IMR-90 (cell line): ENCODE measurements around the gene ENTPD3. TPM values are rescaled to one million over a fixed set of nuclear protein-coding genes. Genes with fewer than 3 reads are reported as not detected.

Experiments
- ATAC-seq: fragments of 200-7000 bp; cut with Tn5 transposase; 2 replicates; pipeline ENCODE4 v1.9.1; 2020; ENCODE audit warnings: low read depth, mild to moderate bottlenecking, moderate library complexity
- BruUV-seq: library from RNA; stranded (reverse); fragments of 400-500 nt; replicated peaks from 2 replicates; lab custom pipeline; 2021; lab: Mats Ljungman, UMichigan
- CTCF ChIA-PET: fragments of 300-600 bp; formaldehyde crosslinking; extraction: SDS; loops from one replicate; lab custom pipeline; 2021; ENCODE audit warnings: antibody characterized with exemption; lab: Yijun Ruan, JAX
- POLR2A ChIA-PET: fragments of 300-600 bp; sonication (Branson Sonifier 250); formaldehyde crosslinking; loops from one replicate; lab custom pipeline; 2022; ENCODE audit warnings: antibody characterized with exemption; ENCODE audit not compliant: unreplicated experiment; lab: Charles Lee
- DNase-seq: peaks from one replicate; pipeline ENCODE4 v3.0.0; 2013
- H2AFZ ChIP-seq: replicated peaks from 2 replicates; pipeline ENCODE3; 2013; ENCODE audit warnings: low read length, mild to moderate bottlenecking; ENCODE audit not compliant: poor library complexity
- H2AK5ac ChIP-seq: 2 replicates; pipeline ENCODE4 v1.6.1; 2013; ENCODE audit warnings: low read depth, low read length, inconsistent platforms
- H2AK9ac ChIP-seq: replicated peaks from 2 replicates; pipeline ENCODE3; 2013; ENCODE audit warnings: mild to moderate bottlenecking, low read depth, low read length, moderate library complexity; ENCODE audit not compliant: poor library complexity
- H2BK120ac ChIP-seq: 2 replicates; pipeline ENCODE4 v1.6.1; 2013; ENCODE audit warnings: low read depth, low read length, inconsistent platforms
- H2BK15ac ChIP-seq: 3 replicates; pipeline ENCODE4 v1.6.1; 2013; ENCODE audit warnings: low read depth, low read length, inconsistent platforms
- H2BK20ac ChIP-seq: 2 replicates; pipeline ENCODE4 v1.6.1; 2013; ENCODE audit warnings: low read depth, mild to moderate bottlenecking, inconsistent platforms, low read length, moderate library complexity
- H2BK5ac ChIP-seq: 2 replicates; pipeline ENCODE4 v1.6.1; 2013; ENCODE audit warnings: mild to moderate bottlenecking, low read depth, low read length, inconsistent platforms; ENCODE audit not compliant: poor library complexity, severe bottlenecking
- H3K14ac ChIP-seq: replicated peaks from 2 replicates; pipeline ENCODE4 v1.6.1; 2013; ENCODE audit warnings: low read depth, low read length, inconsistent platforms
- H3K18ac ChIP-seq: 2 replicates; pipeline ENCODE4 v1.6.1; 2013; ENCODE audit warnings: low read depth, low read length, control low read depth
- H3K23ac ChIP-seq: 2 replicates; pipeline ENCODE4 v1.6.1; 2013; ENCODE audit warnings: low read depth, low read length, inconsistent platforms
- H3K27ac ChIP-seq: 2 replicates; pipeline ENCODE4 v1.5.1; 2013; ENCODE audit warnings: mild to moderate bottlenecking, control low read depth, low read length; ENCODE audit not compliant: insufficient read depth
- H3K27me3 ChIP-seq: 2 replicates; pipeline ENCODE4 v1.6.1; 2013; ENCODE audit warnings: low read length; ENCODE audit not compliant: control insufficient read depth, insufficient read depth
- H3K36me3 ChIP-seq: 2 replicates; pipeline ENCODE4 v1.6.1; 2013; ENCODE audit warnings: low read length, mixed read lengths; ENCODE audit not compliant: control insufficient read depth, insufficient read depth
- H3K4ac ChIP-seq: 2 replicates; pipeline ENCODE4 v1.6.1; 2013; ENCODE audit warnings: low read depth, low read length, inconsistent platforms
- H3K4me1 ChIP-seq: 2 replicates; pipeline ENCODE4 v1.6.1; 2013; ENCODE audit warnings: low read length, mixed read lengths; ENCODE audit not compliant: control insufficient read depth, insufficient read depth
- H3K4me2 ChIP-seq: 2 replicates; pipeline ENCODE4 v1.6.1; 2013; ENCODE audit warnings: low read depth, mild to moderate bottlenecking, control low read depth, low read length, moderate library complexity
- H3K4me3 ChIP-seq: 2 replicates; pipeline ENCODE4 v1.5.1; 2013; ENCODE audit warnings: low read depth, mild to moderate bottlenecking, control low read depth, low read length, moderate library complexity; ENCODE audit not compliant: insufficient read depth
- H3K56ac ChIP-seq: 2 replicates; pipeline ENCODE4 v1.6.1; 2013; ENCODE audit warnings: low read length, inconsistent platforms; ENCODE audit not compliant: insufficient read depth; ENCODE audit errors: extremely low read depth
- H3K79me1 ChIP-seq, 2 experiments: 2 replicates each; pipeline ENCODE4 v1.6.1; 2013; ENCODE audit warnings: low read length in 2 of 2, inconsistent platforms in 1 of 2, low read depth in 1 of 2
- H3K9ac ChIP-seq: 2 replicates; pipeline ENCODE4 v1.6.1; 2013; ENCODE audit warnings: low read depth, low read length, control low read depth
- H3K9me1 ChIP-seq: 2 replicates; pipeline ENCODE4 v1.6.1; 2013; ENCODE audit warnings: low read length, inconsistent platforms; ENCODE audit not compliant: insufficient read depth
- H3K9me3 ChIP-seq: 2 replicates; pipeline ENCODE4 v1.6.1; 2013; ENCODE audit warnings: low read length; ENCODE audit not compliant: control insufficient read depth, insufficient read depth
- H4K20me1 ChIP-seq: 2 replicates; pipeline ENCODE4 v1.6.1; 2013; ENCODE audit warnings: low read length, inconsistent platforms; ENCODE audit not compliant: insufficient read depth
- H4K5ac ChIP-seq: 2 replicates; pipeline ENCODE4 v1.6.1; 2013; ENCODE audit warnings: mild to moderate bottlenecking, low read depth, low read length, control low read depth
- H4K8ac ChIP-seq, 2 experiments: 2 replicates each; pipeline ENCODE4 v1.6.1; 2013; ENCODE audit warnings: low read depth in 2 of 2, low read length in 2 of 2, control low read depth in 1 of 2, inconsistent platforms in 1 of 2
- H4K91ac ChIP-seq: 2 replicates; pipeline ENCODE4 v1.6.1; 2013; ENCODE audit warnings: low read depth, low read length, inconsistent platforms; ENCODE audit not compliant: insufficient read depth
- BHLHE40 ChIP-seq: fragments of 150-350 bp; IDR thresholded peaks from 2 replicates; pipeline ENCODE4 v1.6.1; 2016; ENCODE audit warnings: mild to moderate bottlenecking, low read depth, low read length
- CEBPB ChIP-seq: IDR thresholded peaks from 2 replicates; pipeline ENCODE4 v1.6.1; 2012; ENCODE audit warnings: low read depth, low read length, improper control_type of control experiment
- CHD1 ChIP-seq: IDR thresholded peaks from 2 replicates; pipeline ENCODE4 v1.6.1; 2012; ENCODE audit warnings: low read depth, low read length, improper control_type of control experiment
- CTCF ChIP-seq: conservative IDR thresholded peaks from 2 replicates; pipeline ENCODE4 v1.5.1; 2012; ENCODE audit warnings: mild to moderate bottlenecking, low read depth, low read length, improper control_type of control experiment
- ELK1 ChIP-seq: fragments of 150-350 bp; IDR thresholded peaks from 2 replicates; pipeline ENCODE4 v1.6.1; 2016; ENCODE audit warnings: low read depth, mild to moderate bottlenecking, low read length, moderate library complexity, borderline replicate concordance
- FOS ChIP-seq: fragments of 150-350 bp; IDR thresholded peaks from 2 replicates; pipeline ENCODE4 v1.6.1; 2016; ENCODE audit warnings: low read depth, low read length
- MAFK ChIP-seq: IDR thresholded peaks from 2 replicates; pipeline ENCODE4 v1.6.1; 2012; ENCODE audit warnings: low read depth, low read length, improper control_type of control experiment
- MAZ ChIP-seq: IDR thresholded peaks from 2 replicates; pipeline ENCODE4 v1.6.1; 2012; ENCODE audit warnings: low read depth, mild to moderate bottlenecking, low read length, improper control_type of control experiment, moderate library complexity, borderline replicate concordance
- MXI1 ChIP-seq: IDR thresholded peaks from 2 replicates; pipeline ENCODE4 v1.6.1; 2012; ENCODE audit warnings: low read depth, mild to moderate bottlenecking, low read length, moderate library complexity, borderline replicate concordance
- NFE2L2 ChIP-seq: fragments of 150-350 bp; IDR thresholded peaks from 2 replicates; pipeline ENCODE4 v1.6.1; 2016; ENCODE audit warnings: low read depth, mild to moderate bottlenecking, low read length
- POLR2A ChIP-seq: IDR thresholded peaks from 2 replicates; pipeline ENCODE4 v1.6.1; 2012; ENCODE audit warnings: mild to moderate bottlenecking, low read depth, low read length
- RAD21 ChIP-seq: IDR thresholded peaks from 2 replicates; pipeline ENCODE4 v1.6.1; 2012; ENCODE audit warnings: low read length, improper control_type of control experiment
- RCOR1 ChIP-seq: IDR thresholded peaks from 2 replicates; pipeline ENCODE4 v1.6.1; 2012; ENCODE audit warnings: mild to moderate bottlenecking, low read length, improper control_type of control experiment; ENCODE audit not compliant: insufficient replicate concordance
- RFX5 ChIP-seq: IDR thresholded peaks from 2 replicates; pipeline ENCODE4 v1.8.0; 2012; ENCODE audit warnings: low read depth, mild to moderate bottlenecking, low read length, moderate library complexity
- SMC3 ChIP-seq: fragments of 150-350 bp; IDR thresholded peaks from 2 replicates; pipeline ENCODE4 v1.6.1; 2016; ENCODE audit warnings: low read depth, mild to moderate bottlenecking, antibody characterized with exemption, low read length, moderate library complexity
- WGBS, 2 experiments: methylation state at CpG; one replicate each; pipeline versions ENCODE4 v1.1.5 to v1.1.7; 2013; ENCODE audit warnings: missing lambda C conversion rate in 2 of 2; ENCODE audit not compliant: insufficient read length in 1 of 2; ENCODE audit errors: extremely low coverage in 2 of 2; 5-methylcytosine and 5-hydroxymethylcytosine counted together
- dilution Hi-C: fragments of 300-500 bp; cut with HindIII; formaldehyde crosslinking; loops from one replicate; pipeline ENCODE4 v1.14.3; 2018; ENCODE audit warnings: low sequenced_read_pairs; ENCODE audit not compliant: unreplicated experiment
- in situ Hi-C: fragments of 300-500 bp; cut with MboI; formaldehyde crosslinking; loops from 3 replicates; pipeline ENCODE4 v1.14.3; 2019; ENCODE audit warnings: low sequenced_read_pairs, inconsistent platforms, mixed read lengths
- intact Hi-C: fragments of 100-400 bp; cut with micrococcal nuclease; formaldehyde crosslinking; loops from 2 replicates; pipeline ENCODE4 v1.10.0; 2022
- polyA plus RNA-seq, 3 experiments: library from polyadenylated mRNA; depleted of rRNA; stranded (reverse); fragments of >200 nt; gene quantifications; 2 replicates each; pipeline ENCODE4 v1.2.3, GENCODE V29; 2012; ENCODE audit warnings: low replicate concordance in 1 of 3
- total RNA-seq: library from RNA; depleted of rRNA; stranded (reverse); fragments of >200 nt; gene quantifications from 2 replicates; pipeline ENCODE4 v1.2.3, GENCODE V29; 2012
- TF ChIP-seq, protein P1 (sequence below): fragments of 150-350 bp; IDR thresholded peaks from 2 replicates; pipeline ENCODE4 v1.6.1; 2017; ENCODE audit warnings: mild to moderate bottlenecking, antibody characterized with exemption, low read length, low read depth

The ENTPD3 gene
- total and polyA plus RNA-seq, 2 of the 4 experiments (the other 2 are of a cell fraction) = not detected

DNA sequence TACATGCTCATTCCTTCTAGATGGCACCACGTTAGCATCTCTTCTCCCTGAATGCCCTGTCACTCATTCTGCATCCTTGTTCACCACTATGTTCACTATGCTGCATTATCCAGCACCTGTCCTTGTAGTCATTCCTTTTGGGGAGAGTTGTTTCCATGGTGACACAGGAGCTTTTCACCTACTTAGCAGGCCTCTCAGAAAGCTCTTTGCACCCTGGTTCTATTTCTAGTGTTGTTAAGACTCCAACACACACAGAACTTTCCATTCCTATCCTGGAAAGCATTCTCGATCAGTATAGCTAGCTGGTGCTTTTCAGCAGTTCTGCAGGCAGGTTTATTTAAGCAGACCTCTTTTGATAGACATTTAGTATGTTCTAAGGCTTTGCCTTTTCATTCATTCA lies 63.5 kb downstream of the ENTPD3 start:
- peaks cover 5 to 7% of the 10 kb centered on the region in 2 experiments; a peak in 1 of 4 replicates for H3K79me1 ChIP-seq
- no peaks in the 10 kb centered on the region for H3K9me3 ChIP-seq
- no peak overlapping the region for H2BK20ac ChIP-seq
- H3K4ac ChIP-seq = no peak overlapping the region
- POLR2A ChIA-PET = no interaction called here
- no peak overlapping the region for H3K56ac ChIP-seq
- no peak overlapping the region for H2AK9ac ChIP-seq
- peaks cover 3% of the 10 kb centered on the region for H3K36me3 ChIP-seq
- no CpG with 5 or more reads among the region's 2 CpGs for WGBS, 2 experiments
- no peak overlapping the region for H3K18ac ChIP-seq
- no peak overlapping the region for H3K23ac ChIP-seq
- no peak overlapping the region for H4K8ac ChIP-seq
- H4K91ac ChIP-seq = no peak overlapping the region
- no peaks in the 10 kb centered on the region for H3K4me1 ChIP-seq
- TF ChIP-seq POLR2A (no peak), FOS (no peak), NFE2L2 (no peak), RFX5 (no peak), MAZ (no peak), MXI1 (no peak), CHD1 (no peak), ELK1 (no peak), MAFK (no peak), CTCF (no peak), RAD21 (no peak), CEBPB (no peak), RCOR1 (no peak), BHLHE40 (no peak), SMC3 (no peak)
- TF ChIP-seq, protein P1, sequence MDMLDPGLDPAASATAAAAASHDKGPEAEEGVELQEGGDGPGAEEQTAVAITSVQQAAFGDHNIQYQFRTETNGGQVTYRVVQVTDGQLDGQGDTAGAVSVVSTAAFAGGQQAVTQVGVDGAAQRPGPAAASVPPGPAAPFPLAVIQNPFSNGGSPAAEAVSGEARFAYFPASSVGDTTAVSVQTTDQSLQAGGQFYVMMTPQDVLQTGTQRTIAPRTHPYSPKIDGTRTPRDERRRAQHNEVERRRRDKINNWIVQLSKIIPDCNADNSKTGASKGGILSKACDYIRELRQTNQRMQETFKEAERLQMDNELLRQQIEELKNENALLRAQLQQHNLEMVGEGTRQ = no peak
- CTCF ChIA-PET = no interaction called here
- H3K27ac ChIP-seq = no peak overlapping the region
- no peaks in the 10 kb centered on the region for H4K20me1 ChIP-seq
- dilution Hi-C loops (no loop called here), in situ Hi-C loops (no loop called here), intact Hi-C loops (loop anchor here (5.0 kb wide), 1 partner anchor 138 kb away; no protein-coding TSS in a partner anchor)
- H2BK15ac ChIP-seq = no peak overlapping the region
- H3K9ac ChIP-seq = no peak overlapping the region
- H2AFZ ChIP-seq = no peak overlapping the region
- H2AK5ac ChIP-seq = no peak overlapping the region
- no peaks in the 10 kb centered on the region for H3K27me3 ChIP-seq
- ATAC-seq (no peak), DNase-seq (no peak)
- H3K14ac ChIP-seq = no peak overlapping the region
- no peak overlapping the region for H2BK5ac ChIP-seq
- no TSS peak for BruUV-seq
- no peak overlapping the region for H2BK120ac ChIP-seq
- no peak overlapping the region for H4K5ac ChIP-seq
- no peak overlapping the region for H3K4me3 ChIP-seq
- H3K9me1 ChIP-seq = no peaks in the 10 kb centered on the region
- H3K4me2 ChIP-seq = no peak overlapping the region
